EH (cell line): ENCODE measurements around the gene SGSM2.

ENCODE experiments used
- DNase-seq: peaks from one replicate; pipeline ENCODE4 v3.0.0-alpha.2; 2015; ENCODE audit warnings: low read depth

The SGSM2 gene

DNA sequence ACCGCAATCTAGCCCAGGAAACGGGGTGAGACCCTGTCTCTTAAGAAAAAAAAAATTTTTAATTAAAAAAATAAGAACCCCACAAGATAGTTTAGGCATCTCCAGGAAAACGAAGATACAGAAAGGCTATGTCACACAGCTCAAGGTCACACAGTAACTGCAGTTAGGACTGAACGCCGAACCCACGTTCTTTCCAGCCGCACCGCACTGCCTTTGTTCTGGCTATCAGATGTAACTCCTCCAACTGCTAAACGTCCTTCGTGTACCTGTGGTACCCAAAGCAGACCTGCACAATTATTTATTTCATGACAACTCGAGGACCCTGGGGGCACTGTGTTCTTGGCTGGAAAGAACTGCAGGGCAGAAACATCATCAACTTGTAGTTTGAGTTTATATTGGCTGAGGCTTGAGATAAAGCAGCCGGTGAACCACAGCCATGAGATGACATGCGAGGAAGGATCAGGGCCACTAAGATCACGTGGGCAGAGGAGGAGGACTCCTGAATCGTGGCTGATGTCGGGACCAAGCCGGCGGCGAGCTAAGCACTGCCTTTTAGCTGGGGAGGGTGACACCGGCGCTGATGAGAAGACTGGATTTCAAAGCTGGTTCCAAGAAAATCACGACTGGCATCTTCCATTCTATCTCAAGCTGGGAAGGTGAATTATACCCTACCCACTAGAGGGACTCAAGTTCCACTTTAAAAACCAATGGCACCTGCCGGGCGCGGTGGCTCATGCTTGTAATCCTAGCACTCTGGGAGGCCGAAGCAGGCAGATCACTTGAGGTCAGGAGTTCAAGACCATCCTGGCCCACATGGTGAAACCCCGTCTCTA, 84.2 kb downstream of the SGSM2 start:
- DNase-seq: no peak

DNA sequence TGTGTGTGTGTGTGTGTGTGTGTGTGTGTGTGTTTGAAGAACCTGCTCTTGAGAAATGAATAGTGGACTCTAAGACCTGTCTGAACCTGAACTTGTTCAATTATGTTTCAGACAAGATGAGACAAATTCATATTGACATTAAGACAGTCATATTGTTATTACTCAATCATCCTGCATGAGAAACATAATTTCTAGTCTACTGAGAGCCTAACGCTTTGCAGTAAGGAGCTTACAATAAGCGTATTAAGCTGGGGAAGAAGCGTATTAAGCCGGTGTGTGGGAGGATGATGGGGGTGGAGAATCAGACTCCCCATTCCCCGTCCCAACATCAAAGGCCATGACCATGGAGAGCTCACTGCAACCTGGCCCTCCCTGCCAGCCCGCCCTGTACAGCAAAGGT, 86.0 kb downstream of the SGSM2 start:
- no peak for DNase-seq

DNA sequence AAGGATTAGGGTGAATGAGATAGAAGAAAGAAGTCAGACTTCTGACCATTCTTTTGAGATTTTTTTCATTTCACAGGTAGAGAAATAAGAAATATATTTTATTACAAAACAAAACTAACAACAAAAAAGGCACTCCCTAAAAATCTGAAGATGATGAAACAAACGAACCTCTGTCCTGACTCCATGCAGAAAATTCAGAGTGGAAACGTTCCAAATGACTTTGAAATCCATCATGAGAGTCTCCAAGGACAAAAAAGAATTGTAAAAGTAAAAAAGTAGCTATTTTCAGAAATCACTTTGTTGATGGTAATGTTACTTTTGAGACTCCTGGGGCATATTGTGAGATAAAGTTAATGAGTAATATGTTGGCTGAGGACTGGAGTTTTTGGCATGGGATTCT, 89.9 kb downstream of the SGSM2 start:
- no peak for DNase-seq

DNA sequence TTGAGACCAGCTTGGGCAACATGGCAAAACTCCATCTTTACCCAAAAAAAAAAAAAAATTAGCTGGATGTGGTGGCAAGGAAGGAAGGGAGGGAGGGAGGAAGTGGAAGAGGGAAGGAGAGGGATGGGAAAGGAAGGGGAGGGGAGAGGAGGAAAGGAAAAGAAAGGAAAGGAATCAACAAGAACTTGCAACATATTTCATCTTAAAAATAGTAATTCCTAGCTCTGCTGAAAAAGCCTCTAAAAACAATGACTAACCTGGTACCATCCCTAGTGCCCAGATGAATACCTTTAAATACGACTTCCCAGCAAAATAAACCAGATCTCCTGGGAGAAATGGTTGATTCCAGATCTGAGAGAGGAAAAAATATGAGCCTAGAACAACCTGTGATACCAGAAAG, 90.6 kb downstream of the SGSM2 start:
- DNase-seq: no peak
